ENCODE results near the gene SCAF11.

The SCAF11 gene

DNA sequence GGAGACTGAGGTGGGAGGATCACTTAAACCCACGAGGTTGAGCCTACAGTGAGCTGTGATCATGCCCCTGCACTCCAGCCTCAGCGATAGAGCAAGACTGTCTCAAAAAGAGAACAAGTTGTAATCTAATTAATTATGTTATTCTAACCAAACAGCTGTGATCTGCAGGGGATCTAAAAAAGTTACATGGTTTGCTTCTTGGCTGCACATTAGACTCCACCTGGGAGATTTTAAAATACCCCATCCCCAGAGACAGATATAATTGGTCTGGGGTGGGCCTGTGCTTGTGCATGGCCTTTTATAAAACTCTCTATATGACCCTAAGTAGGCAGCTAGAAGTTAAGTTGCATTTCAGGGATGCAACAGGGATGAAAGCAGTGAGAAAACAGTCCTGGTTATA, 76.7 kb downstream of the SCAF11 start:
- DNase-seq (ENCODE audit: low read depth): no peak

DNA sequence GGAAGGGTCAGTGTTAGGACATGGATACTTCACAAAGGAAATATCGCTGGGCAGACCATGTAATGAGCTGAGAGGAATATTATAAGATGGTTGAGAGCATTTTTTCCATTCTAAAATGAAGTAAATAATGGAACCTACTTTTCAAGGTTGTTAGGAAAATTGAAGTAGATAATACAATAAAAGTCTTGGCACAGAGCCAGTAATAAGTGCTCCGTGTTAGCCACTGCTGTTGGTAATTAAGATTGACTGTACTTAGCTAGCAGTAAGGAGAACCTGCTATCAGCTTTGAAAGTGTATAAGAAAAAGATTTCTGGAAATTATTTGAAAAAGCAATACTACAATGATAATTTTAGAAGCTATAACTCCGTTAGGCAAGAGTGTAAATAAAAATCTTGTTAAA, 77.6 kb downstream of the SCAF11 start:
- no peak for DNase-seq (ENCODE audit: low read depth)

DNA sequence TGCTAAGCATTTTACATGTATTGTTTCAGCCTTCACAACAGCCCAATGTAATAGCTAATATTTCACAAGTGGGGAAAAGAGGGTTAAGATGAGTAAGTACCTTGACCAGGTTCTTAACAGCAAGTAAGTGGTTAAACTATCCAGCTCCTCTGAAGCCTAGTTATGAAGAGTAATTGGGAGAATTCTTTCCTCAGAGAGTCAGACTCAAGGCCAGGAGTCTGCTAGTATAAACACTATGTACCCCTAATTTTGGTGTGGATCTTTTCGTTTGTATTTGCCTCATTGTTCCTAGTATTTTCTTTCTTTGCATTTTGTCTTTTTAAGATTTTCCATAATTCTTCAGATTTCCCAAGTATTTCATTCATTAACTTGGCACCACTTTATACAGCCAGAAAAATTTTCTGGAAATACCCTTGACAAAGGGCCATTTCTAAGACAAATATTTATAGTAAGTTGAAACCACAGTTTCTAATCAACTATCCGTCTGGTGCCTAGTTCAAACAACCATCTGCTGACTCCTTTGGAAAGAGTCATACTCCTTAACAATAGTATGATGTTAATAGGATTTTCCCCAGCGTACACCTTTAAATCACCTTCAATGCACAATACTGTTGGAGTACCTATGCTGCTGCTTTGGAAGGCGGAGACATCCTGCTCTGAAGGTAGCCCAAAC, 81.2 kb downstream of the SCAF11 start:
- no peak for DNase-seq (ENCODE audit: low read depth)

DNA sequence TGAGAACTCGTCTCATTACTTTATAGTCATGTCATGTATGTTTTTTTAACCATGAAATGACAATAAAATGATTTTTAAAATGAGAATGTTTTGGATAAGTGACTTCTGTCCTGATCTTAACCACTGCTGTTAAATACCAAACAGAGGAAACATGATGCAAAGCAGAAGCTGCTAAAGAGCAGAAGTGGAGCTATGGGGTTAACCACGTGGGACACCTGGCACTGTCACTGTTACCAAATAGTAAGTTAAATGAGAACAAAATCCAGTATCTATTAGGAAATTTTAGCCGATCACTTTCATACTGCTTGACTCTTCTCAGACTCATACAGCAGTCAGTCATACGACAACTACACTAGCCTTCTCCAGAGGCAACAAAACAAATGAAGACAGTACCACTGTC, 82.4 kb downstream of the SCAF11 start:
- DNase-seq (ENCODE audit: low read depth): no peak

DNA sequence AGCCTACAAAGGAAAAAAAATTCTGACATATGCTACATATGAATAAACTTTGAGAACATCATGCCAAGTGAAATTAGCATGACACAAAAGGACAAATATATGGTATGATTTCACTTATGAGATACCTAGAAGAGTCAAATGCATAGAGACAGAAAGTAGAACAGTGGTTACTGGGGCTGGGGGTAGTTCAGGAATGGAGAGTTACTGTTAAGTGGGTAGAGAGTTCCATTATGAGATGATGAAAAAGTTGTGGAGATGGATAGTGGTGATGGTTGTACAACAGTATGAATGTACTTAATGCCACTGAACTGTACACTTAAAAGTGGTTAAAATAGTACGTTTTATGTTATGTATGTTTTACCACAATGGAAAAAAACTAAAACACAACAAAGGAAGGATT, 92.3 kb downstream of the SCAF11 start:
- no peak for DNase-seq (ENCODE audit: low read depth)

DNA sequence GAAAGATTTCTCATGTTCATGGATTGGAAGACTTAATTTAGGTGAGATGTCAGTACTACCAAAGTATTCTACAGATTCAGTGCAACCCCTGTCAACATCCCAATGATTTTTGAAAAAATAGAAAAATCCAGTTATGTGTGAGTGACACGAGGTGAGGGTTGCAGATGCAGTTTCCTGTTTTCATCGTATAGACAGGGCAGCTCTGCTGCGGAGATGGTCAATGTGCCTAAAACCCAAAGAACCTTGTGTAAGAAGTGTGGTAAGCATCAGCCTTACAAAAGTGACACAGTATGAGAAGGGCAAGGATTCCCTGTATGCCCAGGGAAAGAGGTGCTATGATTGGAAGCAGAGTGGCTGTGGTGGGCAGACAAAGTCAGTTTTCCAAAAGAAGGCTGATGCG, 94.4 kb downstream of the SCAF11 start:
- DNase-seq (ENCODE audit: low read depth): no peak

DNA sequence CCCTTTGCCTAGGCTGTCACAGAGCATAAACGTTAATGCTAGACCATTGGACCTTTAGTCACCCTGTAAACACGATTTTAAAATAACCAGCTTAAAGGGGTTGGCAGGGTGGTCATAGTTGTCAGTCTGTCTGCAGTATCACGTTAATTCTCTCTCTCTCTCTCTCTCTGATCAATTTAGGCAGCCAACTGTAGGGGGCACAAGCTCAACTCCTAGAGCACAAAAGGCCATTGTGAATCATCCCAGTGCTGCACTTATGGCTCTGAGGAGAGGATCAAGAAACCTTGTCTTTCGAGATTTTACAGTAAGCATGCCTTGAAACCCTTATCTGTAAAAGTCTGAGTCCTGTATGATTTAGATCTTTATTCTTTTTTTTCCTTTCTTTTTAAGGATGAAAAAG, 97.1 kb downstream of the SCAF11 start:
- DNase-seq (ENCODE audit: low read depth): no peak

DNA sequence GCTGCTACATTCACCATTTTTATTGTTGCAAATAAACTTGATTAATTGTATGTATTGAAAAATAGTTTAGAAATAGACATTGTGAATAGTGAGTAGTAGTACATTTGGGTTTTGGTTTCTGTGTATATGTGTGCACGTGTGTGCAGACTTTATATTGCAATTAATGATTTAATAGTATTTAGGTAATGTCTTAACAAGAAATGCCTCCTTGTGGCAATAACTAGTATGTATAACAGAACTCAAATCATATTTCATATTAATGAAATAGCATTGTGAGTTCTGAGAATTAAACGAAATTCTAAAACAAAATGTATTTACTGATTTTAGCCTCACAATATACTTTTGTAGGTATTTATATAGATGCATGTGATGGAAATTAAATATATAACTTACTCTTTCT, 100.1 kb downstream of the SCAF11 start:
- DNase-seq (ENCODE audit: low read depth): no peak

DNA sequence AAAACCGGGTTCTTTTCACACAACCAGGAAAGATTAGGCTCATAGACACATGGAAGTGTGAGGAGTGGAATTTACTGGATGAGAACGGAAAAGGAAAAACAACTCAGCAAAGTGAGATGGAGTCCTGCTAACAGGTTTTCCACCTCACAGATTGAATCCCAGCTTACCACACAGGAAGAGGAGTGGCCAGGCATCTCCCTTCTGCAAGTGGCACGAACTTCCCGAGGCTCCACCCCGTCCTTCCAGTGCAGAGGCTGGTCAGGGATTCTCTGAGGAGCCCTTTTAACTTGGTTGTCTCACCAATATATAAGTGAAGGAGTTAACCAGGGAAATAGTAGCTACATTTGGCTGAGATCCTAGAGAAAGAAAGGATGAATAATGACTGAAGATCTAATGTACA, 102.8 kb downstream of the SCAF11 start:
- DNase-seq (ENCODE audit: low read depth): no peak

DNA sequence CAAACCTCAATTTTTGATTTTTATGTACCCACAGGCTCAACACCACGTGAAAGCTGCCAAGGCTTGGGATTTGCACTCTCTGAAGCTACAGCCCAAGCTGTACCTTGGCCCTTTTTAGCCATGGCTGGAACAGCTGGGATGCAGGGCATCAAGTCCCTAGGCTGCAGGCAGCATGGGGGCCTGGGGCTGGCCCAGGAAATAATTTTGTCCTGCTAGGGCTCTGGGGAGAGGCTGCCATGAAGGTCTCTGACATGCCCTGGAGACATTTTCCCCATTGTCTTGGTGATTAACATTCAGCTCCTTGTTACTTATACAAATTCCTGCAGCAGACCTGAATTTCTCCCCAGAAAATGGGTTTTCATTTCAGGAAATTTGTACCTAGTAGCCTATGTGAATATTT, 103.7 kb downstream of the SCAF11 start:
- DNase-seq (ENCODE audit: low read depth): no peak

DNA sequence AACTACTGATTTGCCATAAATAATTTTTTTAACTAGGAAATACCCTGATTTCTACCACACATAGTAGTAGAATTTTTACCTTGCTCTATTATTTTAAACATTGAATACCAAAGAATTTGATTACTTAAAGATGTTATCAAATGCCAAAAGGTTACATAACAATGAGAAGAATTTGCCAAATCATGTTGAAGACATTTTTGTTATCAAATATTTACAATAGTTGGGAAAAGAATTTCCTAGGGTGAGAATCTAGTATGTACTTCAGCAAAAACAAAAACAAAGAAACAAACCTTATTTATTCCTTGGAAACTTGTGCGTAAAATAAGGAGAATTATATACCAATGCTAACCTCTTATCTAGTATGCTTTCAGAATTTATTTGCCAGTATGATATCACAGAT, 107.2 kb downstream of the SCAF11 start:
- no peak for DNase-seq (ENCODE audit: low read depth)

DNA sequence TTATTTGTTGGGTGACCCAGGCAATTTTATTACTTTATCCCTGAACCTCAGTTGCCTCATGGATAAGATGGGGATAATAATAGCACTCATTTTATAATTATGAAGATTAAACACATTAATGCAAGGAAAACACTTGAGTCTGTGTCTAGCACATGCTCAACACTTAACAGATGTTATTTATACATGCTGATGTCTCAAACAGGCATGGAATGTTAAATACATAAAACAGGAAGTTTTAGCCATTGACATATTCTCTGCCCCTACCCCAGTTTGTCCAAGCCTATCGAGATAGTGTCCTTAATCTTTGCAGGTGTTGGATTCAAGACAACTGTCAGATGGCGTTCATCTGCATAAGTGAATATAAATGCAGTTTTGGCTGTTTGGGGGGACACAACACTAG, 109.8 kb downstream of the SCAF11 start:
- DNase-seq (ENCODE audit: low read depth): no peak

DNA sequence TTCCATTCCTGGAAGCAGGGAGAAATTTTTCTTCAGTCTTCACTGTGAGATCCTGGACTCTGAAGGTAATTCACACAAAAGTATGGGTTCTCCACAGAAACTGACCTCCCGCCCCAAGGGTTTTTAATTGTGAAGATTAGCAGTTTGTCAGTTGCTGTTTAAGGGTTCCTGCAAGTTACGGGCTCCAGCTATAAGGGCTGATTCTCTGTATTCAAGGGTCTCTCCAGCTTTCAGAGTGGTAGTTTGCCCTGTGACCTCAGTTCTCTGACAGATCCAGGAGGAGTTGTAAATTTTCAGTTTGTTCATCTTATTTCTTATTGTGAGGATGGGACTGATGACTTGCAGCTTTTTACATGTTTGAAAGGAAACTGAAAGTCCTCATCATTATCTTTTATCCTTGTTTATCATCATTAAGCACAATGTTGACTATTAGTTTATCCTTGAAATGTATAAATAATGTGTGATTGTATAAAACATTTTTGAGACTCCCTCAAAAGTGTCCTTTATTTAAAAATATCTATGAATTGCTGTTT, 110.9 kb downstream of the SCAF11 start:
- no peak for DNase-seq (ENCODE audit: low read depth)

DNA sequence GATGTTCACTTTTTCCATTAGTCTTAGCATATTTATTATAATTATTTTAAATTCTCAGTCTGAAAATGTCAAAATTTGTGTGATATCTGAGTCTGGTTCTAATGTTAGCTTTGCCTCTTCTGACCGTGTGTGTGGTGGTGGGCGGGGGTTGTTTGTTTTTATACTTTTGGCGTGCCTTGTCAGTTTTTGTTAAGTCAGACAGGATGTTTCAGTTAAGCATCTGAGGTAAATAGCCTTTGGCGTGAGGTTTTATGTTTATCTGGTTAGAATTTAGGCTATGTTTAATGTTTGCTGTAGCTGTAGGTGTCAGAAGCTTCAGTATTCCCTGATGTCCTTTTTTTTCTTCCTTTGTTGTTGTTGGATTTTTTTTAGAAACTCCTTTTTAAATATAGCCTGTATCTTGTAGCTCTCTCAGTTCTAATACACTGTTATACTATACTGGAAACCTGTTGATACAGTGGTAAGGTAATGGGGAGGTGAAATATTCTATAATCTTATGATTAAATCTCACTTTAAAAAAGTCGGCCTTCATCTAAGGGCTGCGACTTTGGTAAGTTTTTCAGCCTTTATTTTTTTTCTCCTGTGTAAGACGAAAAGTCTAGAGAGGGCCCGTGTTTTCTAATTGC, 111.6 kb downstream of the SCAF11 start:
- DNase-seq (ENCODE audit: low read depth): no peak

DNA sequence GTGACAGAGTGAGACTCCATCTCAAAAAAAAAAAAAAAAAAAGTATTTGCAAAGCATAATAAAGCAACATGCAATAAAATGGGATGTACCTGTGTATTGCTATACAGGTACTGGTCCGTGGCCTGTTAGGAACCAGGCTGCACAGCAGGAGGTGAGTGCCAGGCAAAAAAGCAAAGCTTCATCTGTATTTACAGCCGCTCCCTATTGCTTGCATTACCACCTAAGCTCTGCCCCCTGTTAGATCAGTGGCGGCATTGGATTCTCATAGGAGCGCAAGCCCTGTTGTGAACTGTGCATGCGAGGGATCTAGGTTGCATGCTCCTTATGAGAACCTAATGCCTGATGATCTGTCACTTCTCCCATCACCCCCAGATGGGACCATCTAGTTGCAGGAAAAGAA, 113.3 kb downstream of the SCAF11 start:
- DNase-seq (ENCODE audit: low read depth): no peak

DNA sequence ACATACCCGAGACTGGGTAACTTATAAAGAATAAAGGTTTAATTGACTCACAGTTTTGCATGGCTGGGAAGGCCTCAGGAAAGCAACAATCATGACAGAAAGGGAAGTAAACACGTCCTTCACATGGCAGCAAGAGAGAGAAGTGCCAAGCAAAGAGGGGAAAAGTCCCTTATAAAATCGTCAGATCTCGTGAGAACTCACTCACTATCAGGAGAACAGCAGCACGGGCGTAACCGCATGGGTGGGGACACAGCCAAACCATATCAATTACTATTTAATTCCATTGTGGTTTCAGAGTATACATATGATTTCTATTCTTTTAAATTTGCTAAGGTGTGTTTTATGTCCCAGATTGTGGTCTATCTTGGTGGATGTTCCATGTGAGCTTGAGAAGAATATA, 117.9 kb downstream of the SCAF11 start:
- no peak for DNase-seq (ENCODE audit: low read depth)

Measured in activated T-cell treated with anti-CD3 and anti-CD28 coated beads for 24 hours (primary cell).